ENCODE results near the gene RPS6KA3.

DNA sequence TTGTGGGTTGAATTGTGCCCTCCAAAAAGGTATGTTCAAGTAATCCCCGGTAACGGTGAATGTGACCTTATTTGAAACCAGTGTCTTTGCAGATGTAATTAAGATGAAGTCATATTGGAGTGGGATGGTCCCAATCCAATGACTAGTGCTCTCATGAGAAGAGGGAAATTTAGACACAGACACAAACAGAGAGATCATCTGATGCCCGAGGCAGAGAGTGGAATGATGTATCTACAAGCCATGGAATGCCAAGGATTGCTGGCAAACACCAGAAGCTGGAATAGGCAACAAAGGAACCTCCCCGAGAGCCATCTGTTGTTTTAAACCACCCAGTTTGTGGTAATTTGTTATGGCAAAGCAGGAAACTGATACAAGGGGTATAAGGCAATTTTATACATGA, 35.1 kb downstream of the RPS6KA3 start:
- TF ChIP-seq, protein P1, sequence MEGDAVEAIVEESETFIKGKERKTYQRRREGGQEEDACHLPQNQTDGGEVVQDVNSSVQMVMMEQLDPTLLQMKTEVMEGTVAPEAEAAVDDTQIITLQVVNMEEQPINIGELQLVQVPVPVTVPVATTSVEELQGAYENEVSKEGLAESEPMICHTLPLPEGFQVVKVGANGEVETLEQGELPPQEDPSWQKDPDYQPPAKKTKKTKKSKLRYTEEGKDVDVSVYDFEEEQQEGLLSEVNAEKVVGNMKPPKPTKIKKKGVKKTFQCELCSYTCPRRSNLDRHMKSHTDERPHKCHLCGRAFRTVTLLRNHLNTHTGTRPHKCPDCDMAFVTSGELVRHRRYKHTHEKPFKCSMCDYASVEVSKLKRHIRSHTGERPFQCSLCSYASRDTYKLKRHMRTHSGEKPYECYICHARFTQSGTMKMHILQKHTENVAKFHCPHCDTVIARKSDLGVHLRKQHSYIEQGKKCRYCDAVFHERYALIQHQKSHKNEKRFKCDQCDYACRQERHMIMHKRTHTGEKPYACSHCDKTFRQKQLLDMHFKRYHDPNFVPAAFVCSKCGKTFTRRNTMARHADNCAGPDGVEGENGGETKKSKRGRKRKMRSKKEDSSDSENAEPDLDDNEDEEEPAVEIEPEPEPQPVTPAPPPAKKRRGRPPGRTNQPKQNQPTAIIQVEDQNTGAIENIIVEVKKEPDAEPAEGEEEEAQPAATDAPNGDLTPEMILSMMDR (IDR thresholded peaks at IDR 0.05) = no peak
- no peak for TF ChIP-seq POLR2A (IDR thresholded peaks at IDR 0.05)

All from lower leg skin (tissue), 3 donors.